Measurements from ENCODE around the gene FAM161A. TPM values are rescaled to one million over a fixed set of nuclear protein-coding genes. Genes with fewer than 3 reads are reported as not detected.
"Not testable (repeated sequence)": the region's sequence is repeated elsewhere in the genome, so short reads cannot be mapped to it uniquely, and the experiment has no call there.

Gene FAM161A
- total RNA-seq, 1 experiment from 2014 or later, result 10.1 TPM

GRCh38 chr2:61851270-61851669, 2.6 kb downstream of the FAM161A start:
- H3K27me3 ChIP-seq (ENCODE audit: control insufficient read depth, insufficient read depth, low read length); intact Hi-C loops (cut with micrococcal nuclease; ENCODE audit: unreplicated experiment); in situ Hi-C loops (cut with HindIII; ENCODE audit: low pct_unique_long_range_greater_than_20kb, low sequenced_read_pairs); ATAC-seq; H3K9me3 ChIP-seq (ENCODE audit: control insufficient read depth, insufficient read depth, low read depth, low read length); DNase-seq (ENCODE audit: low read depth, low spot score); H3K36me3 ChIP-seq (ENCODE audit: control insufficient read depth, insufficient read depth, low read length); H3K4me1 ChIP-seq (ENCODE audit: control insufficient read depth, insufficient read depth, low read length); POLR2A ChIA-PET; H3K4me3 ChIP-seq (ENCODE audit: low read depth in 2 of 2, low read length in 2 of 2); H3K27ac ChIP-seq (ENCODE audit: low read length); BruUV-seq (replicated peaks): not testable (repeated sequence)
- CTCF ChIA-PET, result interaction anchor here (0.7 kb wide), 2 partner anchors 37 to 58 kb away, joined by 3 read pairs; no protein-coding TSS in a partner anchor
- peak; percentile 49; the same call in 1 of the 2 replicates for TF ChIP-seq CTCF (IDR thresholded peaks at IDR 0.05)

GRCh38 chr2:61845320-61845719, 8.5 kb downstream of the FAM161A start:
- TF ChIP-seq CTCF (IDR thresholded peaks at IDR 0.05), result no peak
- no peak for TF ChIP-seq POLR2AphosphoS5 (IDR thresholded peaks at IDR 0.05; ENCODE audit: low read depth, low read length)
- TF ChIP-seq SIN3A (IDR thresholded peaks at IDR 0.05; ENCODE audit: borderline replicate concordance, insufficient read depth, low read depth, low read length), result no peak
- TF ChIP-seq REST (IDR thresholded peaks at IDR 0.05; ENCODE audit: insufficient read depth in 1 of 2, low read depth in 2 of 2, low read length in 1 of 2), result no peak
- no peak for TF ChIP-seq TCF7L2 (IDR thresholded peaks at IDR 0.05; ENCODE audit: low read depth, low read length)
- Histone ChIP-seq H3K27me3 (ENCODE audit: control insufficient read depth, insufficient read depth, low read length) (no peaks in the 10 kb centered on the region), H3K27ac (ENCODE audit: low read length) (no peak overlapping the region), H3K36me3 (ENCODE audit: control insufficient read depth, insufficient read depth, low read length) (no peaks in the 10 kb centered on the region), H3K4me1 (ENCODE audit: control insufficient read depth, insufficient read depth, low read length) (no peaks in the 10 kb centered on the region), H3K9me3 (ENCODE audit: control insufficient read depth, insufficient read depth, low read depth, low read length) (no peaks in the 10 kb centered on the region), H3K4me3 (ENCODE audit: low read depth in 2 of 2, low read length in 2 of 2) (no peak overlapping the region)
- DNase-seq (ENCODE audit: low read depth, low spot score) (no peak), ATAC-seq (no peak)
- ChIA-PET CTCF (no interaction called here), POLR2A (interaction anchor here (0.8 kb wide), 1 partner anchor 9 kb away, joined by 5 read pairs; no protein-coding TSS in a partner anchor)
- in situ Hi-C loops (cut with HindIII; ENCODE audit: low pct_unique_long_range_greater_than_20kb, low sequenced_read_pairs), result no loop called here
- no TSS peak for BruUV-seq (replicated peaks)
- intact Hi-C loops (cut with micrococcal nuclease; ENCODE audit: unreplicated experiment), result no loop called here
